Measurements from ENCODE around the gene SETD7. TPM values are rescaled to one million over a fixed set of nuclear protein-coding genes. Genes with fewer than 3 reads are reported as not detected.

SETD7 gene
- total RNA-seq, 6 experiments from 2014 or later, result 61.5 to 86.6 (median 67.9) TPM

DNA sequence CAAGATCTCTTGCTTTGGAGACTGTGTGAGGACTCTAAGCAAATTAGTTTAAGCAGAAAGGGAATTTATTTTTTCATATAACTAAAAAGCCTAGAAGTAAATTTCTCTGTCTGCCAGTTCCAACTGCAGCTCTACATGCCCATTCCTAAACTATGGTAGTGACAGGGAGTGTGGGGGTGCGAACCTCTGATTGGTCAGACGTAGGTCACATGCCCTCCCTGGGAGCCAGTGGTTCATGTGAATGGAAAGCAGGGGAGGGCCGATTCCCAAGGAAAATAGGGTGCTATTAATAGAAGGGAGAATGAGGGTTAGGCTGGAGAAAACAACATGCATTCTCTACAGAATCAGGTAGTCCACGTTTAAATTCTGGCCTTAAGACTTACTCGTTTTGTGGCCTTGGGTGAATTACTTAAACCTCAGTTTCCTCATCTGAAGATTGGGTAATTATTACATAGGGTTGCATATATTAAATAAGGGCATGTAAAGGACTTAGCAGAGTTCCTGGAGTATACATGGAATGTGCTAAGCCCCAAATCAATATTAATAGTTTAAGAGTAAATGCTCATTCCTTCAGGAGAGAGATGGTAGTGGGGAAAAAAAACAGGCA, 94.9 kb downstream of the SETD7 start:
- Mint-ChIP-seq H3K36me3 (ENCODE audit: low read depth) (no peaks in the 10 kb centered on the region), H3K27me3 (ENCODE audit: insufficient read depth) (no peaks in the 10 kb centered on the region), H3K4me3 (no peak overlapping the region), H3K27ac (no peak overlapping the region), H3K4me1 (ENCODE audit: low read depth) (peaks cover 40% of the 10 kb centered on the region), H3K9me3 (no peaks in the 10 kb centered on the region)
- TF ChIP-seq, protein P1, sequence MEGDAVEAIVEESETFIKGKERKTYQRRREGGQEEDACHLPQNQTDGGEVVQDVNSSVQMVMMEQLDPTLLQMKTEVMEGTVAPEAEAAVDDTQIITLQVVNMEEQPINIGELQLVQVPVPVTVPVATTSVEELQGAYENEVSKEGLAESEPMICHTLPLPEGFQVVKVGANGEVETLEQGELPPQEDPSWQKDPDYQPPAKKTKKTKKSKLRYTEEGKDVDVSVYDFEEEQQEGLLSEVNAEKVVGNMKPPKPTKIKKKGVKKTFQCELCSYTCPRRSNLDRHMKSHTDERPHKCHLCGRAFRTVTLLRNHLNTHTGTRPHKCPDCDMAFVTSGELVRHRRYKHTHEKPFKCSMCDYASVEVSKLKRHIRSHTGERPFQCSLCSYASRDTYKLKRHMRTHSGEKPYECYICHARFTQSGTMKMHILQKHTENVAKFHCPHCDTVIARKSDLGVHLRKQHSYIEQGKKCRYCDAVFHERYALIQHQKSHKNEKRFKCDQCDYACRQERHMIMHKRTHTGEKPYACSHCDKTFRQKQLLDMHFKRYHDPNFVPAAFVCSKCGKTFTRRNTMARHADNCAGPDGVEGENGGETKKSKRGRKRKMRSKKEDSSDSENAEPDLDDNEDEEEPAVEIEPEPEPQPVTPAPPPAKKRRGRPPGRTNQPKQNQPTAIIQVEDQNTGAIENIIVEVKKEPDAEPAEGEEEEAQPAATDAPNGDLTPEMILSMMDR (IDR thresholded peaks at IDR 0.05), result no peak
- DNase-seq, result no peak

DNA sequence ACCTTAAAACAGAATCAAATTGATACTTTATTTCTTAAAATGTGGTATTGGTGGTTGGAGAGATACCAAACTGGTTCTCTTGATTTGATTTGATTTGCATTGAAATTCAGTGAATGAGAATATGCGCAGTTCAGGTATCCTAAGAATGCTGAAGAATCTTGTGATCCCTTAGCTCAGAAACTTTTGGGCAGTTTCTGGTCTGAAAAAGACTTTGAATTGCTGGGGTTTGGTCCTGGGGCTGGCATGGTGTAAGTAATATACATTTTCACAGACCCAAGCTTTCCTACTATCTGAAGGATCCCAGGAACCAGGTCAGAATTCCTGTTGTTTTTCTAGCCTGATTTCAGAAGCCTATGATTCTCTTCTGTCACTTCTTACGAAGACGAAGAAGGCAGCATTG, 95.5 kb downstream of the SETD7 start:
- Mint-ChIP-seq H3K36me3 (ENCODE audit: low read depth) (no peaks in the 10 kb centered on the region), H3K27me3 (ENCODE audit: insufficient read depth) (no peaks in the 10 kb centered on the region), H3K4me3 (no peak overlapping the region), H3K27ac (no peak overlapping the region), H3K9me3 (no peaks in the 10 kb centered on the region), H3K4me1 (ENCODE audit: low read depth) (peaks cover 46% of the 10 kb centered on the region)
- TF ChIP-seq, protein P1 (IDR thresholded peaks at IDR 0.05), result no peak
- no peak for DNase-seq

DNA sequence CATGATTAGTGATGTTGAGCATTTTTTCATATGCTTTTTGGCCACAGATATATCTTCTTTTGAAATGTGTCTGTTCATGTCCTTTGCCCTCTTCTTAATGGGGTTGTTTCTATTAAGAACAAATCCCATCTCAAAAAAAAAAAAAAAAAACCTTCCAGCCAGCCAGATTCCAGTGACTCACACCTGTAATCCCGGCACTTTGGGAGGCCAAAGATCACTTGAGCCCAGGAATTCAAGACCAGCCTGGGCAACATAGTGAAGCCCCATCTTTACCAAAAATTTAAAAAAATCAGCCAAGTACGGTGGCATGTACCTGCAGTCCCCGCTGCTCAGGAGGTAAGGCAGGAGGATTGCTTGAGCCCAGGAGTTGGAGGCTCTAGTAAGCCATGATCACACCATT, 97.0 kb downstream of the SETD7 start:
- Mint-ChIP-seq H3K9me3 (no peaks in the 10 kb centered on the region), H3K27ac (0 out of 2 replicates have a peak overlapping the region, but pooled peaks have one; percentile 2)
- DNase-seq, result peak; percentile 11

GRCh38 chr4:139458543-139458942, 97.5 kb downstream of the SETD7 start:
- TF ChIP-seq, protein P1 (IDR thresholded peaks at IDR 0.05), result no peak
- H3K4me3 Mint-ChIP-seq, result no peak overlapping the region
- H3K4me1 Mint-ChIP-seq (ENCODE audit: low read depth), result peaks cover 56% of the 10 kb centered on the region
- peaks cover under 1% of the 10 kb centered on the region; the same call in 1 of the 2 replicates for H3K27me3 Mint-ChIP-seq (ENCODE audit: insufficient read depth)
- no peak for DNase-seq
- H3K27ac Mint-ChIP-seq, result no peak overlapping the region; the same call in 1 of the 2 replicates
- H3K9me3 Mint-ChIP-seq, result no peaks in the 10 kb centered on the region
- H3K36me3 Mint-ChIP-seq (ENCODE audit: low read depth), result no peaks in the 10 kb centered on the region

More for the DNA sequence above, 97.0 kb downstream of the SETD7 start:
- Mint-ChIP-seq H3K4me3 (no peak overlapping the region), H3K4me1 (ENCODE audit: low read depth) (peaks cover 56% of the 10 kb centered on the region), H3K36me3 (ENCODE audit: low read depth) (no peaks in the 10 kb centered on the region), H3K27me3 (ENCODE audit: insufficient read depth) (no peaks in the 10 kb centered on the region; the same call in 1 of the 2 replicates)
- TF ChIP-seq, protein P1 (IDR thresholded peaks at IDR 0.05), result no peak

- Mint-ChIP-seq H3K36me3 (ENCODE audit: low read depth) (no peaks in the 10 kb centered on the region), H3K4me3 (no peak overlapping the region), H3K27ac (no peak overlapping the region), H3K4me1 (ENCODE audit: low read depth) (peaks cover 63% of the 10 kb centered on the region), H3K9me3 (no peaks in the 10 kb centered on the region), H3K27me3 (ENCODE audit: insufficient read depth) (peaks cover 2% of the 10 kb centered on the region; the same call in 1 of the 2 replicates)
- no peak for DNase-seq
- TF ChIP-seq, protein P1 (IDR thresholded peaks at IDR 0.05), result no peak
Measured at GRCh38 chr4:139457318-139457717, 98.7 kb downstream of the SETD7 start.
